Lung (tissue), 12 donors: ENCODE results near the gene PPBP. TPM values are rescaled to one million over a fixed set of nuclear protein-coding genes. Genes with fewer than 3 reads are reported as not detected.

Experiments
- ATAC-seq: fragments of 200-7000 bp; cut with Tn5 transposase; one replicate; pipeline ENCODE4 v1.9.1; 2020; ENCODE audit warnings: moderate number of reproducible peaks; ENCODE audit not compliant: insufficient read depth, low FRiP score
- DNase-seq, 3 donors: peaks; one replicate each; pipeline ENCODE4 v3.0.0-alpha.2; 2013 to 2017
- H3K27ac ChIP-seq, 2 donors: one replicate each; pipeline ENCODE4 v1.5.1; 2013; ENCODE audit warnings: mild to moderate bottlenecking in 2 of 2, moderate library complexity in 2 of 2, control low read depth in 1 of 2, inconsistent platforms in 1 of 2, low read depth in 1 of 2, low read length in 1 of 2
- H3K27me3 ChIP-seq, 3 donors: one replicate each; pipeline ENCODE4 v1.5.1; 2013; ENCODE audit warnings: low read length in 2 of 3; ENCODE audit not compliant: control insufficient read depth in 3 of 3, insufficient read depth in 3 of 3
- H3K36me3 ChIP-seq, 4 donors: one replicate each; pipeline ENCODE4 v1.5.1; 2013; ENCODE audit warnings: low read length in 4 of 4, mild to moderate bottlenecking in 1 of 4, moderate library complexity in 1 of 4; ENCODE audit not compliant: control insufficient read depth in 4 of 4, insufficient read depth in 4 of 4
- H3K4me1 ChIP-seq, 5 donors: one replicate each; pipeline ENCODE4 v1.5.1; 2013; ENCODE audit warnings: low read length in 5 of 5, mild to moderate bottlenecking in 2 of 5, moderate library complexity in 1 of 5; ENCODE audit not compliant: control insufficient read depth in 5 of 5, insufficient read depth in 5 of 5
- H3K4me3 ChIP-seq: one replicate; pipeline ENCODE4 v1.5.1; 2013; ENCODE audit warnings: mild to moderate bottlenecking, control low read depth, moderate library complexity
- H3K9ac ChIP-seq, 2 donors: one replicate each; pipeline ENCODE4 v1.5.1; 2013; ENCODE audit warnings: low read length in 2 of 2, control low read depth in 1 of 2; ENCODE audit not compliant: insufficient read depth in 1 of 2
- H3K9me3 ChIP-seq, 4 donors: one replicate each; pipeline ENCODE4 v1.5.1; 2013; ENCODE audit warnings: low read length in 3 of 4, mild to moderate bottlenecking in 1 of 4, moderate library complexity in 1 of 4; ENCODE audit not compliant: control insufficient read depth in 4 of 4, insufficient read depth in 3 of 4
- WGBS, 2 donors: extraction: QIAGEN DNeasy Blood & Tissue Kit; methylation state at CpG; one replicate each; pipeline ENCODE4 v1.1.7; 2013; 5-methylcytosine and 5-hydroxymethylcytosine counted together
- polyA plus RNA-seq, 2 donors: library from polyadenylated mRNA; stranded (reverse); fragments of 200-250 nt; gene quantifications; one replicate each; pipeline ENCODE4 v1.2.1, GENCODE V29; 2013
- total RNA-seq, 2 donors: library from RNA; depleted of rRNA in 1 of 2; stranded (reverse); fragments of >200 nt in 1 of 2; gene quantifications; one replicate each; pipeline ENCODE4 v1.2.1, GENCODE V29; 2014 to 2021
- TF ChIP-seq, protein P1 (sequence below): IDR thresholded peaks from 2 replicates; pipeline ENCODE4 v1.5.1; 2012; ENCODE audit warnings: mild to moderate bottlenecking; ENCODE audit errors: control extremely low read depth, extremely low read depth
- donor health status: control.
- donor health status: control.
- donor health status: Bipolar disorder and iron deficiency.
- donor health status: healthy.
- donor health status: DM: yes; HTN: yes; CAD: no.

PPBP gene
- total and polyA plus RNA-seq, 4 donors = 1.9 to 43.5 (median 7.4) TPM

DNA sequence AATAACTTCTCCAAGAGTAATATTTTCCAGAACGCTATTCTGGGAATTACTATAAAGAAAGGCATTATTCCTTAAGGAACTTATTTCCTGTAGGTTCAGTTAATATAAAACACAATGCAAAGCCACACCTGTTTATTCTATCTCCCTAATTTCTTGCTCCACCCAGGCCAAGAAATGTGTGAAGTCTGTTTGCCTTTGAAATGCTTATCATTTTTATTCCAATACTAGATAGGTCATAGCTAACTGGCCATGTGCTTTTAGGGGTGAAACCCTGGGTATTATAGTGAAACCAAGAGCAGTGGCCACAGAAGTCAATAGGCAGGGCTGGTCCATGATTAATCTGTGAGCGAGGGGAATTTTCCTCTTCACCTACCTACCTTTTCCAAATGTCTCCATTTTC lies 35.7 kb upstream of the PPBP start:
- no peak for ATAC-seq

DNA sequence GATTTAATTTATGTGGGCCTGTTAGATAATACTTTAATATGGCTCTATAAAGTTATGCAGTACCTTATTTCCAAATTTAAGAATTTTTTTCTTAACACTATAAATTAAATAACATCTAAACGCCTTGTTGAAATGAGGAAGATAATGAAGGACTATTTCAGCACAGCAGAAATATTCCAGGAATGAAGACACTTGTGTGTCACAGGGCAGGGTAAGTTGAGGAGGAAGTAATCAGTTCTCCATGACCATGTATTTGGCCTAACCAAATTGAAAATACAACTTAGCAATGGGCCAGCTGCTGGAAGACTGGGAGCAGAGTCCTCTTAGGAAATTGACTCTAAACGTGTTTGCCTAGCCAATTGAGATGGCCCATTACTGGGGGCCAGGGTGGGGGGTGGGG lies 33.6 kb upstream of the PPBP start:
- ATAC-seq = no peak
- Histone ChIP-seq H3K27ac (no peak overlapping the region), H3K9ac (no peak overlapping the region), H3K4me3 (no peak overlapping the region), H3K36me3 (no peaks in the 10 kb centered on the region), H3K27me3 (no peaks in the 10 kb centered on the region), H3K9me3 (no peaks in the 10 kb centered on the region), H3K4me1 (no peaks in the 10 kb centered on the region)
- 34 to 46% methylated on average over 2 of the region's 2 CpGs for WGBS, 2 donors
- TF ChIP-seq, protein P1, sequence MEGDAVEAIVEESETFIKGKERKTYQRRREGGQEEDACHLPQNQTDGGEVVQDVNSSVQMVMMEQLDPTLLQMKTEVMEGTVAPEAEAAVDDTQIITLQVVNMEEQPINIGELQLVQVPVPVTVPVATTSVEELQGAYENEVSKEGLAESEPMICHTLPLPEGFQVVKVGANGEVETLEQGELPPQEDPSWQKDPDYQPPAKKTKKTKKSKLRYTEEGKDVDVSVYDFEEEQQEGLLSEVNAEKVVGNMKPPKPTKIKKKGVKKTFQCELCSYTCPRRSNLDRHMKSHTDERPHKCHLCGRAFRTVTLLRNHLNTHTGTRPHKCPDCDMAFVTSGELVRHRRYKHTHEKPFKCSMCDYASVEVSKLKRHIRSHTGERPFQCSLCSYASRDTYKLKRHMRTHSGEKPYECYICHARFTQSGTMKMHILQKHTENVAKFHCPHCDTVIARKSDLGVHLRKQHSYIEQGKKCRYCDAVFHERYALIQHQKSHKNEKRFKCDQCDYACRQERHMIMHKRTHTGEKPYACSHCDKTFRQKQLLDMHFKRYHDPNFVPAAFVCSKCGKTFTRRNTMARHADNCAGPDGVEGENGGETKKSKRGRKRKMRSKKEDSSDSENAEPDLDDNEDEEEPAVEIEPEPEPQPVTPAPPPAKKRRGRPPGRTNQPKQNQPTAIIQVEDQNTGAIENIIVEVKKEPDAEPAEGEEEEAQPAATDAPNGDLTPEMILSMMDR = no peak
- no peak for DNase-seq

More for the DNA sequence above, 35.7 kb upstream of the PPBP start:
- Histone ChIP-seq H3K9me3 (no peaks in the 10 kb centered on the region), H3K9ac (no peak overlapping the region), H3K4me3 (no peak overlapping the region), H3K4me1 (no peaks in the 10 kb centered on the region), H3K27me3 (no peaks in the 10 kb centered on the region), H3K36me3 (no peaks in the 10 kb centered on the region), H3K27ac (no peak overlapping the region)
- WGBS, 2 donors = 66 to 82% methylated on average over 2 of the region's 2 CpGs
- TF ChIP-seq, protein P1 = no peak
- no peak for DNase-seq

DNA sequence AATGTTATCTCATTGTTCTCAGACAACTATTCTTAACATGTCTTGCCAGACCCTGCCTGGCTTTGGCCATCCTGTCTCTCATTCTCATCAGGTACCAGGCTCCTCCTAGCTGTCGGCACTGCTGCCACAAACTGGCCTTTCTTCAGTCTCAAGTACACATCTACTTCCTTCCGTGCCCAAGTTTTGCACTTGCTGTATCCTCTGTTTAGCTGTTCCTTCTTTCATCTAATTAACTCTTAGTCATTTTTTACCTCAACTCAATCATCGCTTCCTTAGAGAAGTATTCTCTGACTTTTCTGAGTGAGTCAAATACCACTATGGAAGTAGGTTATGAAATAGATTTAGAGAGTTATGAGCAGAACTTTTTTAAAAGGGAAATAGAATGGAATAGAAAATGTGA lies 30.8 kb upstream of the PPBP start:
- no peak overlapping the region for H3K4me3 ChIP-seq
- H3K9ac ChIP-seq = no peak overlapping the region
- no peaks in the 10 kb centered on the region for H3K9me3 ChIP-seq
- no peaks in the 10 kb centered on the region for H3K36me3 ChIP-seq
- no peak overlapping the region for H3K27ac ChIP-seq
- TF ChIP-seq, protein P1 = no peak
- no peaks in the 10 kb centered on the region for H3K4me1 ChIP-seq
- ATAC-seq = peak; percentile 35
- no peaks in the 10 kb centered on the region for H3K27me3 ChIP-seq
- no peak for DNase-seq
- 25 to 41% methylated on average over 3 of the region's 3 CpGs for WGBS, 2 donors

DNA sequence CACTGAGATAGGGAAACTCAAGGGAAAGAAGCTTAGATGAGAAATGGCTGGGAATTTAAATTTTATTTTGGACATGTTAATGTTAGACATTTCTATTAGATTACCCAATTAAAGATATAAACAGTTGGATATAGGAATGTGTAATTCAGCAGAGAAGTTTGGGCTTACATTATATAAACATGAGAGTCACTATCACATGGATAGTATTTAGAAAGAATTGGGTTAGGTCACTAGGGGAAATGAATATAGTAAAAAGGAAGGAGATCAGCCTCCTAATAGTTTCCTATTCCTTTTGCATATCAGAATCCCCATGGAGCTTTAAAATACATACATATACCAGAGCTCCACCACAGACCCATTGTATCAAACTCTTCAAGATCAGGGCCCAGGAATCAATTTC lies 30.1 kb upstream of the PPBP start:
- H3K4me3 ChIP-seq = no peak overlapping the region
- ATAC-seq = no peak
- no peak overlapping the region for H3K9ac ChIP-seq
- peaks cover 0 to 1% (median 0%) of the 10 kb centered on the region in 5 donors for H3K4me1 ChIP-seq
- no peaks in the 10 kb centered on the region for H3K36me3 ChIP-seq
- no peak overlapping the region for H3K27ac ChIP-seq
- no peaks in the 10 kb centered on the region for H3K27me3 ChIP-seq
- DNase-seq = no peak
- no peaks in the 10 kb centered on the region for H3K9me3 ChIP-seq
- TF ChIP-seq, protein P1 = no peak
